GM12873 (cell line): ENCODE data around the gene WNT1.

ENCODE experiments used
- TF ChIP-seq, protein P1 (sequence below): IDR thresholded peaks from 2 replicates; pipeline ENCODE4 v1.5.1; 2012; ENCODE audit warnings: low read depth, mild to moderate bottlenecking, moderate library complexity, low read length, control low read depth; ENCODE audit not compliant: insufficient read depth; ENCODE audit errors: missing control alignments

WNT1 gene

DNA sequence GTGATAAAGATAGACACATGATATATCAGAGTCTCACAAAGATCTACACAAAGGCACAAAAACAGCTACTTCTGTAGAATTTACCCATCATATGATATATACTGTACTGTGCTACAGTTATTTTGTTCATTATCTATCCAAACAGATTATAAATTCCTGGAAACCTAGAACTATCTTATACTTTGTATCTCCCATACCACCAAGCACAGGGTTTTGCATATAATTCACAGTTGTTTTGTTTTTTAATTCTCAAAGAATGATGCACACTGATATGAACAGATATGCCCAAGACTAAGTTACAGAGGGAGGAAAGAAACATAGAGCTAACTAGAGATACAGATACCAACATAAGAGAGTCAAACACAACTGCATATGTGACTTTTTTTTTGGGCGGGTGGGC, 37.1 kb downstream of the WNT1 start:
- TF ChIP-seq, protein P1, sequence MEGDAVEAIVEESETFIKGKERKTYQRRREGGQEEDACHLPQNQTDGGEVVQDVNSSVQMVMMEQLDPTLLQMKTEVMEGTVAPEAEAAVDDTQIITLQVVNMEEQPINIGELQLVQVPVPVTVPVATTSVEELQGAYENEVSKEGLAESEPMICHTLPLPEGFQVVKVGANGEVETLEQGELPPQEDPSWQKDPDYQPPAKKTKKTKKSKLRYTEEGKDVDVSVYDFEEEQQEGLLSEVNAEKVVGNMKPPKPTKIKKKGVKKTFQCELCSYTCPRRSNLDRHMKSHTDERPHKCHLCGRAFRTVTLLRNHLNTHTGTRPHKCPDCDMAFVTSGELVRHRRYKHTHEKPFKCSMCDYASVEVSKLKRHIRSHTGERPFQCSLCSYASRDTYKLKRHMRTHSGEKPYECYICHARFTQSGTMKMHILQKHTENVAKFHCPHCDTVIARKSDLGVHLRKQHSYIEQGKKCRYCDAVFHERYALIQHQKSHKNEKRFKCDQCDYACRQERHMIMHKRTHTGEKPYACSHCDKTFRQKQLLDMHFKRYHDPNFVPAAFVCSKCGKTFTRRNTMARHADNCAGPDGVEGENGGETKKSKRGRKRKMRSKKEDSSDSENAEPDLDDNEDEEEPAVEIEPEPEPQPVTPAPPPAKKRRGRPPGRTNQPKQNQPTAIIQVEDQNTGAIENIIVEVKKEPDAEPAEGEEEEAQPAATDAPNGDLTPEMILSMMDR = no peak

DNA sequence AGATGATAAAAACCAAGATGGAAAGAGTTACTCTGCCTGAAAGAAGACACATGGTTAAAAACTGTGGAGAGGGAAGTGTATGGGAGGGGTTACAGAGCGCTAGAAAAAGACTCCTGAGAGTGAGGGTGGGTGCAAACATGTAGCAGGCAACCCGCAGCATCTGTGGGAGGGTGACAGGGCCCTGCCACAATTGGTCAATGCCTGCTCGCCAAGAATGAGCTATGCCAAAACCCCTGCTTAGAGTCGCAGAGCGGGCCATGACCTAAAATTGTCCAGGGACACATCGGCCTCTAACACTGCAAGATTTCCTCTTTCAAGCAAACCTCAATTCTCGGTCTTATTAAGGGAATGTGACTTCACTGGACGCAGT, 39.8 kb downstream of the WNT1 start:
- TF ChIP-seq, protein P1 = no peak

DNA sequence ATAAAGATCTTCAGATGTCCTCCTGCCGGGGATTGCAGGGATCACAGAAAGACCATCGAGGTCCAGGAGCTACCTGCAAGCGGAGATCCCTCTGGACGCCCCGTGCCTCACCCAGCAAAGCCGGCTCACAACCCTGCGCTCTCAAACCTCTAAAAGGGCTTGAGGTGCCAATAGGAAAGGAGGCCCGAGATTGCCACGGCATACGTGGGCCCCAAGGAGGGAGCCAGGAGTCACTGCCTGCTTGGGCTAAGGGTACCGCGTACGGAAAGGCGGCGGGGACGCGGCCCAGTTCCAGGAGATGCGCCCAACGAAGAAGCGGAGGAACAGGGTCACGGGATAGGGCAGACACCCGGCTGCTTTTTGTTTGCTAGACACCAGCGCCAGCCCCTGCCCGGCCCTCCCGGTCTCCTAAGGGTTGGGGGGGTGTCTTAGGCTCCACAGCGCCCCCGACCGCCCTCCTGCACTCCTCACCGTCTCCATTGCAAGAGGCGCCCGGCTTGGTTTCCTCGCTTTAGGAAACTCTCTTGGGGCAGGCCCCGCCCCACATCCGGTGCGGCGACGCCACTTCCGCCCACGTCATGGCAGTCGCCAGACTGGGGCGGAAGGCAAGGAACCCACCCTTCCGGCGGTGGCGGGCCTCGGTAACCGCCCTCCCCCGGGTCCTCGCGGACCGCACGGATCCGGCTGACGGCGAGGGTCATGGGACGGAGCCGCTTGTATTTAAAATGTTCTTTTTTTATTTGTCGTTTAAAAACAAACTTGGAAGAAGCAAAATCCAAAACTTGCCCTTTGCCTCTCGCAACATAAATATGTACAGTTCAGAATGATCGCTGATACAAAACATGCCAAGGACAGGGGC, 40.4 kb downstream of the WNT1 start, which contains the start of gene PRKAG1:
PRKAG1 (minus strand) TSS at position 516 of the 859 bp plus-strand sequence; CDS start at position 480, 36 bp downstream.
- TF ChIP-seq, protein P1 = peak; percentile 60

DNA sequence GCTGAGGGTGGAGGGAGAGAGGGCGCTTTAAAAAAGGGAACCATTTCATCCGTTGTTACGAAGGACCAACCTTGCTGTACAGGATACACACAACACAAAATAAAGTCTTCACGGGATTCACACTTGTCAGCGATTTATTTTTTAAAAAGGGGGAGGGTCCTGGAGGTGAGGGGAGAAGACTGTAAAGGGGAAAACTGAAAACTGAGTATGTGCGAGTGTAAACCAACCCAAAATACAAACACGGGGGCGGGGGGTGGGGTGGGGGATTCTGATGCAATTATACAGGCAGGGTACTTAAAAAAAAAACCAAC, 41.0 kb downstream of the WNT1 start:
- TF ChIP-seq, protein P1 = no peak

DNA sequence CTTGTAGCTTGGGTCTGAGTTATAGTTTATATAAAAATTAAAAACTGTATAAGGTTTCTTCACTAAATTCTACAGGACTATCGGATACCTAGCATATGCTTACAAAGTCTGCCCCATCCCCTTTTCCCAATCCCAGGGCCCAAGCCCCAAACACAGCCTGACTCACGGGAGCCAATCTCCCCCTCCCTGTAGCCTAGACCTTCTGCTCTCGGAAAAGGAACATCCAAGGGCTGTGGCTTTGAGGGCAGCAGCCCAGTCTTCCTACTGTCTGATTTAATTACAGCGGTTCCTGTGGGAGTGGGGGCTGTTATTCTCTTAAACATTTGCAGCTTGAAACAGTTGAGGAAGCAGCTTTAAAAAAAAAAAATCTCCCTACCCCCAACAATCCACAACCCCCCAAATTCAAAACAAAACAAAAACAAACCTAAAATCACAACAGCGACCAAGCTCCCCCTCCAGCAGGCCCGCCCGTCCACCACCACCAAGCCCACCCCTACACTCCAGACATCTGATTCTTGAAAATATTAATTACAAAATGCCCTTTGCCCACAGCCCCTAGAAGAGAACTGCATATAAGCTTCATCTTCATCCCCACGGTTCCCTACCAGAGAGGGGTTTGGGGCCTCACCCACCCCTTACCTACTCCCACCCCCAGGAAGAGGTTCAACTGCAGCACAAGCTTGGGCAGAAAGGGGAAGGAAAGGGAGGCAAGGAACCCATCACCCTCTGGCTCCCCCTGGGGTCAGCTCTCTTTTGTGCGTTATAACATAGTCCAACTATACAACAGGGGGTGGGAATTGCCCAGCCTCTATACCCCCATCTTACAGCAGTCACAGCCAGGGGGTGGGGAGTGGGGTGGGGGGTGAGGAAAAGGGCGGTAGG, 41.6 kb downstream of the WNT1 start:
- TF ChIP-seq, protein P1 = peak; percentile 62

DNA sequence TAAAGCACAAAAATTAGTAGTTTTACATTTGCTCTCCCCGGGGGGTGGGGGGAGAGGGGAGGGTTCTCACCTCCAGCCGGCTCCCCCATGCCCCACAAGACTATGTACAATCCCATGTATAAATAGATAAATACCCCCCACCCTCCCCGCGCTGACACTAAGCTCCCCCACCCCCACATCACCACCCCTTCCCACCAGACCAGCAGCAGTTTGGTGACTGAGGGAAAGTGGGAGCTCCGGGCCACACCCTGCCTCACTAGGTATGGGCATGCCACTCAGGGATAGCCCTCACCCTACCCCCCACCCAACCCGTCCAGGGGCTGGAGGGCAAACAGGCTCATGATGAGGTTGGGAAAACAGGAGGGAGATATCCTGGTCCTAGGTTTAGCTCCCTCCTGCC, 42.3 kb downstream of the WNT1 start:
- TF ChIP-seq, protein P1 = no peak

DNA sequence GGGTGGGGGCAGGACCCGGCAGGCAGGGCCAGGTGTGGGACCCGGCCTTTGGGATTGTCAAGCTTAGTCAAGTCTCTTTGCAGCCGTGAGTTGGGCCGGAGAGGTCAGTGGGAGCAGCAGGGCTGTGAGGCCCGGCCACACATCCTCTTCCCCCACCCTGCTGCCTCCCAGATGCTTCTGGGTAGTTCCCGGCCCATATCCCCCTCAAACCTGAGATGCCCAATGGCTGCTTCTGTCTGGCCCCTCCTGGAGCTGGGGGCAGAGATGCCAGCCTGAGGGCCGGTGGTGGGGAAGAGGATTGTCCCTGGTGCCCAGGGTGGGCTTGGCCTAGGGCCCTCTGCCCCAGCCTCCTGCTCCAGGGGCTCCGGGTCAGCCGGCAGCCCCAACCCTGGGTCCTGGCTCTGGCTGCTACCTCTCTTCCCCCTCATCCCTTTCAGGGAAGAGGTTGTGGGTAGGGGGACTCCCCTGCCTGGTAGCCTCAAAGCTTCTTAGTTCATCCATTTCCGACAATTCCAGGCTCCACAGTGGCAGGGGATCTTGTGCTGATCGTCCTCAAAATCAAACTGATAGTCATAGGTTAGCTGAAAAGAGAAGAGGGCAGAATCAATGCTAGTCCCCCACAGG, 43.3 kb downstream of the WNT1 start:
- TF ChIP-seq, protein P1 = no peak
